GM12872 (cell line): Measurements from ENCODE around the gene MYO1B.

Experiments used
- CTCF ChIP-seq: IDR thresholded peaks from 3 replicates; pipeline ENCODE4 v1.5.1; 2011; ENCODE audit warnings: low read depth, mild to moderate bottlenecking, low read length, moderate library complexity; ENCODE audit not compliant: insufficient read depth

MYO1B gene

DNA sequence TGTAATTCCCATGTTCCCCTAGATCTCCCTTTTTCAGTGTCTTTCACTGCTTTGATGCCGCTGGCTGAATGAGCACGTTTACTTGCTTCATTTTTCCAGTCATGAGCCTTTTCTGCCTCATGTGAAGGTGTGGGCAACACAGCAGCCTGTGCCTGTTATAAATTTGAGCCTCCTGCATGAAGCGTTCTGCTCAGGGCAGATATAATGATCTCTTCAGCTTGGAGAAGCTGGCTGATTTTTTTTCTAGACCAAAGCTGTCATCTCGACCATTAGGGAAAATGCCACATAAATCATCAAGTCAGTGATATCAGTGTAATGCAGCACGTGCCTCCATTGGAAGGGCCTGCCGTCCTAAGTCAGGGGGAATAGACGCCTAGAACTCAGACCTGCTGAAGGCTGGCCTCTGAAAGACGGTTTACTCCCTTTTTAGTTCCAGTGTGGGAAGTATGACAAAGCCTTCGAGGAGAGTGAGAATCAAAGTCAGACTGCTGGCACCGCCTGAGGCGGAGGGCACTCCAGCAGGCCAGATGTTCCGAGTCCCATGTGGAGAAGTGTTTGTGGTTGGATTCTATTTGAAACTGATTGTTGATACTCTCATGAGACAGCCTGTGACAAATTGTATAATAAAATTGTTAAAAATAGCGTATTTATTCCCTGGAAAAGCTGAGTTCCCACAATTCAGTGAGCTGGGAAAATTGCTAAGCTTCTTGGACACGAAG, 196.5 kb downstream of the MYO1B start:
- TF ChIP-seq CTCF: no peak

- TF ChIP-seq CTCF: no peak
These were observed 198.2 kb downstream of the MYO1B start for GRCh38 chr2:191443446-191443845.

DNA sequence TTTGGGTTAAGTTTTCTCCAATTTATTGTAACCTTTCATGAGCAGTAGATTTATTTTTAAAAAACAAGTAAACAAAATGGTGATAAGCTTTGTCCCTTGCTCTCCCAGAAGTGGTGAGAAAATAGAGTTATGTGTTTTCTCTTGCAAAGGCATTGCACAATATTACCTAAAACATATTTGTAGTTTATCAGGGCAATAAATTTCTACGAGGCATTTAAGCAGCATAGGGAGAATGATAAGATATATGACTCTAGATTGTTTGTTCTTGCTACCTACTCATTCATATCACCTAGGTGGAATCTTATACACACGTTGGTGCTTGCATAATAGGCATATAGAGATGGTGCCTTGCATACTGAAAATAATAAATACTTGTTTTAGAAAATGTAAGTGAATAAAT, 201.7 kb downstream of the MYO1B start:
- TF ChIP-seq CTCF: no peak

DNA sequence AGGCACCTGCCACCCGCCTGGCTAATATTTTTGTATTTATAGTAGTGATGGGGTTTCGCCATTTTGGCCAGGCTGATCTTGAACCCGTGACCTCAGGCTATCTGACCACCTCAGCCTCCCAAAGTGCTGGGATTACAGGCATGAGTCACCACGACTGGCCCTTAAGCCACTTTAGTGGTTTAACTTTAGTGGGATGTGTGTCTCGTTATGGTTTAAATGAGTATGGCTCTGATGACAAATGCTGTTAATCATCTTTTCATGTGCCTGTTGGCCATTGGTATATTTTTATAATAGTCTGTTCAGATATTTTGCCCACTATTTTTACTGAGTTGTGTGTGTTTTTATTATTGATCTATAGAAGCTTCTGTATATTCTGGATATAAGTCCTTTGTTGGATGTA, 205.9 kb downstream of the MYO1B start:
- TF ChIP-seq CTCF: no peak

- TF ChIP-seq CTCF: no peak
These were observed 206.9 kb downstream of the MYO1B start for GRCh38 chr2:191452065-191452464.

GRCh38 chr2:191453761-191454160, 208.6 kb downstream of the MYO1B start:
- no peak for TF ChIP-seq CTCF

GRCh38 chr2:191459158-191459557, 214.0 kb downstream of the MYO1B start:
- no peak for TF ChIP-seq CTCF
